ENCODE data around the gene KCNN3.

DNA sequence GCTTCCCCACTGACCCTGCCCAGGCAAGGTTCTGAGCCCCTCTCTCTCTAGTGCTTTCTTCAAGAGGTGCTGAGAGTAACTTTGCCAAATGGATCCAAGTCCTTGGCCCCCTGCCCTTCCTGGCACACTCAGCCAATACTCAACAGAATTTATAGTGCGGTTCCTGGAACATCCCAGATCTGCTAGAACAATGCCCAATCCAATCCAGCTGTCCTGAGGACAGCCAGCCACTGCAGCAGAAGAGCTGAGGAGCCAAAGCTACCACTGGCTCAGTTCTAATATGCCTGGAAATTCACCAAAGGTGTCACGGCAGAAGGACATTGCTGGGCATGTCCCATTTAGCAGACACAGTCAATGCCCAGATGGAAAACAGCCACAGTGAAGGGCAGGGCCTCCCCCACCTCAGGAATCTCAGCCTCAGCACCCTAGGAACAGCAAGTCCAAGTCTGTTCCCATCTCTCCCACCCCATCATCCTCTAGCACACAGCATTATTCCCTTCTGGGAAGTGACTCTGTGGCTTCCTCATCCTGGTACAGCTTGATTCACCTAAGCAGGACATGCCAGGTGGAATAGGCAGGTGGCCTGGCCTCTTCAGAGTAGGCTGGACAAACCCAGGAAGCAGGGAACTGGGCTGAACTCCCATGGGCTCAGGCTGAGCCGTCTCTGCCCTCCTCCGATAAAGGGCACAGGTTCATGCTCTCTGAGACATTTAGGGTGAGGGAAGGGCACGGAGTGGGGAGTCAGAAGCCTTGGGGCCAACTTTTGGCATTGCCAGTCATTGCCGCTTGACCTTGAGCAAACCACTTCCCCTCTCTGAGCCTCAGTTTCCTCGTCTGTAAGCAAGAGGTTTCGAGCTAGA lies 41.8 kb upstream of the KCNN3 start:
- TF ChIP-seq, protein P1, sequence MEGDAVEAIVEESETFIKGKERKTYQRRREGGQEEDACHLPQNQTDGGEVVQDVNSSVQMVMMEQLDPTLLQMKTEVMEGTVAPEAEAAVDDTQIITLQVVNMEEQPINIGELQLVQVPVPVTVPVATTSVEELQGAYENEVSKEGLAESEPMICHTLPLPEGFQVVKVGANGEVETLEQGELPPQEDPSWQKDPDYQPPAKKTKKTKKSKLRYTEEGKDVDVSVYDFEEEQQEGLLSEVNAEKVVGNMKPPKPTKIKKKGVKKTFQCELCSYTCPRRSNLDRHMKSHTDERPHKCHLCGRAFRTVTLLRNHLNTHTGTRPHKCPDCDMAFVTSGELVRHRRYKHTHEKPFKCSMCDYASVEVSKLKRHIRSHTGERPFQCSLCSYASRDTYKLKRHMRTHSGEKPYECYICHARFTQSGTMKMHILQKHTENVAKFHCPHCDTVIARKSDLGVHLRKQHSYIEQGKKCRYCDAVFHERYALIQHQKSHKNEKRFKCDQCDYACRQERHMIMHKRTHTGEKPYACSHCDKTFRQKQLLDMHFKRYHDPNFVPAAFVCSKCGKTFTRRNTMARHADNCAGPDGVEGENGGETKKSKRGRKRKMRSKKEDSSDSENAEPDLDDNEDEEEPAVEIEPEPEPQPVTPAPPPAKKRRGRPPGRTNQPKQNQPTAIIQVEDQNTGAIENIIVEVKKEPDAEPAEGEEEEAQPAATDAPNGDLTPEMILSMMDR (conservative IDR thresholded peaks at IDR 0.05; ENCODE audit: low read depth, low read length) = no peak
- TF ChIP-seq EZH2 (IDR thresholded peaks at IDR 0.05; ENCODE audit: borderline replicate concordance, low read depth, low read length, poor library complexity, severe bottlenecking) = no peak
